Measurements from ENCODE around the gene CAMK4.

The CAMK4 gene

GRCh38 chr5:111511831-111512374, 287.7 kb downstream of the CAMK4 start:
- Histone ChIP-seq H3K27me3 (no peaks in the 10 kb centered on the region), H3K36me3 (peaks cover 3% of the 10 kb centered on the region), H3K4me3 (ENCODE audit: low read depth, low read length) (peak overlapping the region; percentile 88), H3K4me1 (peaks cover 14% of the 10 kb centered on the region), H3K9me3 (no peaks in the 10 kb centered on the region)
- TF ChIP-seq, protein P1, sequence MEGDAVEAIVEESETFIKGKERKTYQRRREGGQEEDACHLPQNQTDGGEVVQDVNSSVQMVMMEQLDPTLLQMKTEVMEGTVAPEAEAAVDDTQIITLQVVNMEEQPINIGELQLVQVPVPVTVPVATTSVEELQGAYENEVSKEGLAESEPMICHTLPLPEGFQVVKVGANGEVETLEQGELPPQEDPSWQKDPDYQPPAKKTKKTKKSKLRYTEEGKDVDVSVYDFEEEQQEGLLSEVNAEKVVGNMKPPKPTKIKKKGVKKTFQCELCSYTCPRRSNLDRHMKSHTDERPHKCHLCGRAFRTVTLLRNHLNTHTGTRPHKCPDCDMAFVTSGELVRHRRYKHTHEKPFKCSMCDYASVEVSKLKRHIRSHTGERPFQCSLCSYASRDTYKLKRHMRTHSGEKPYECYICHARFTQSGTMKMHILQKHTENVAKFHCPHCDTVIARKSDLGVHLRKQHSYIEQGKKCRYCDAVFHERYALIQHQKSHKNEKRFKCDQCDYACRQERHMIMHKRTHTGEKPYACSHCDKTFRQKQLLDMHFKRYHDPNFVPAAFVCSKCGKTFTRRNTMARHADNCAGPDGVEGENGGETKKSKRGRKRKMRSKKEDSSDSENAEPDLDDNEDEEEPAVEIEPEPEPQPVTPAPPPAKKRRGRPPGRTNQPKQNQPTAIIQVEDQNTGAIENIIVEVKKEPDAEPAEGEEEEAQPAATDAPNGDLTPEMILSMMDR (IDR thresholded peaks at IDR 0.05; ENCODE audit: low read depth, low read length), result no peak
- no peak for DNase-seq

- Histone ChIP-seq H3K9me3 (no peaks in the 10 kb centered on the region), H3K4me3 (ENCODE audit: low read depth, low read length) (peak within 1 kb of the TSS; percentile 88), H3K27me3 (no peaks in the 10 kb centered on the region), H3K4me1 (peaks cover 8% of the 10 kb centered on the region), H3K36me3 (no peaks in the 10 kb centered on the region; the same call in none of the 2 replicates)
- DNase-seq, result peak; percentile 98
- TF ChIP-seq, protein P1 (IDR thresholded peaks at IDR 0.05; ENCODE audit: low read depth, low read length), result no peak
These were observed 288.4 kb downstream of the CAMK4 start, which contains the start of gene STARD4 for GRCh38 chr5:111512375-111513130. STARD4 (minus strand) TSS chr5:111512535; CDS start chr5:111507433, 5,102 bp downstream.

DNA sequence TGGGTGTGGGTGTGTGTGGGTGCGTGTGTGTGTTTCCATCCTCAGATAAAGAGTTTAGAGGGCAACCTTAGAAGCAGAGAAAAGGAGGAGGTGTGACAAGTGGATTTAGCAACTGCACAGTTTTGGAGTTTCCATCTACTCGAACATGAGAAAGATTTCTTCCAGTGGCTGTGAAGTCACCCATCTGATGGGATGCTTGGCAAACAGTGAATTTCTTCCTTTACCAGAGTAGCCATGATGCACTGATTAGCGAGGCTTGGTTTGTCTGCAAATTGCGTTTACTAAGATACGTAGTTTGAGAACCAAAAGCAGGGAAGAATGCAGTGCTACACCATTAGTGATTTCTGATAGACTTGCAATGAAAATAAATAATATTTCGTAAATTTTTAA, 288.9 kb downstream of the CAMK4 start:
- no peaks in the 10 kb centered on the region for H3K27me3 ChIP-seq

DNA sequence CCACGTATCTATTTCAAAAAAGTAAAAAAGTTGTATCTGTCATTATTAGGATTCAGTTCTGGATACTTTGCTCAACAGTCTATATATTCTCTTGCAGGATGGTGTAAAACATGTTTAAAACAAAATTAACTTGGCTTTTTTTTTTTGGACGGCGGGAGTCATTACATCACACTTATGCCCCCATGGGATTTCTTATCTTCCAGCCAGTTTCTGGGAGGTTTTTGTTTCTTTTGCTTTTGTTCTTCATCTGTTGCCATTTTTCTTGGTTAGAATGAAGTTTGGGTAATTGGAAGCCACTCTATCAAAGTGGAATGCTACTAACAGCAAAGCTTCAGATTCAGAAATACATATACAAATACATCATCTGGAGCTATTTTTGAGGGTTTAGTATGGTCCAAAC, 289.9 kb downstream of the CAMK4 start:
- no peaks in the 10 kb centered on the region for H3K27me3 ChIP-seq
- TF ChIP-seq, protein P1 (IDR thresholded peaks at IDR 0.05; ENCODE audit: low read depth, low read length), result no peak
- peaks cover 2% of the 10 kb centered on the region; the same call in 1 of the 2 replicates for H3K4me1 ChIP-seq
- H3K36me3 ChIP-seq, result no peaks in the 10 kb centered on the region; the same call in none of the 2 replicates
- peak overlapping the region; percentile 88 for H3K4me3 ChIP-seq (ENCODE audit: low read depth, low read length)
- DNase-seq, result no peak
- no peaks in the 10 kb centered on the region for H3K9me3 ChIP-seq

More for the DNA sequence above, 288.9 kb downstream of the CAMK4 start:
- DNase-seq, result no peak
- Histone ChIP-seq H3K36me3 (no peaks in the 10 kb centered on the region; the same call in none of the 2 replicates), H3K4me3 (ENCODE audit: low read depth, low read length) (peak overlapping the region; percentile 88), H3K4me1 (peaks cover 3% of the 10 kb centered on the region), H3K9me3 (no peaks in the 10 kb centered on the region)
- TF ChIP-seq, protein P1 (IDR thresholded peaks at IDR 0.05; ENCODE audit: low read depth, low read length), result no peak

GRCh38 chr5:111517853-111518501, 293.8 kb downstream of the CAMK4 start:
- Histone ChIP-seq H3K4me1 (peaks cover 2% of the 10 kb centered on the region; the same call in 1 of the 2 replicates), H3K9me3 (no peaks in the 10 kb centered on the region), H3K4me3 (ENCODE audit: low read depth, low read length) (no peak overlapping the region), H3K27me3 (no peaks in the 10 kb centered on the region), H3K36me3 (no peaks in the 10 kb centered on the region)
- TF ChIP-seq, protein P1 (IDR thresholded peaks at IDR 0.05; ENCODE audit: low read depth, low read length), result no peak
- DNase-seq, result no peak

Measured in BE2C (cell line).